A549 treated with AZD9567 at 1 μM for 4 hours (cell line): Measurements from ENCODE around the gene NOX1. TPM values are rescaled to one million over a fixed set of nuclear protein-coding genes. Genes with fewer than 3 reads are reported as not detected.

Experiments used
- total RNA-seq: library from RNA; stranded (reverse); fragments of 200-300 nt; extraction: Qiagen RNA extraction; gene quantifications from 5 replicates; pipeline ENCODE4 v1.2.3, GENCODE V29; 2022; ENCODE audit not compliant: insufficient read depth

The NOX1 gene
- total RNA-seq = 0.06 to 0.18 TPM (median 0.10 TPM) in 4 of 5 replicates, not detected in the other

DNA sequence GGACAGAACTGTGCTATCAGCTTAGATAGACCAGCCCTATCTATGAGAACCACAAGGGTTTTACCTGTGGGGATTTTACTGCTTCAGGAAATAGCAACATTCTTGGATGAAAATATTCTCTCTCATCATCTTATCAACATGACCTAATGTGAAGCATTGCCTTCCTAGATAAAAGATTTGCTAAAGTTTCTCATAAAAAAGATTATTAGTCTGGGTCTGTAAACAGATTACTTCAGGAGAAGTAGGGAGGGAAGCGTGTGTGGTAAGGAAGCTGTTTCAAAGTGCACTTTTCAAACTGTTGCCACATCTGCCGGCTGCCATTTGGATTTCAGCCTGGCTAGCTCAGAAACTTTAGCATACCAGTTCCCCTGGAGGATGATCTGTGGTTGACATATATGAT lies at the start of gene NOX1:
TSS of gene NOX1 (minus strand) at position 35 of the 400 bp plus-strand sequence. CDS start 220 bp downstream, outside the sequence.

DNA sequence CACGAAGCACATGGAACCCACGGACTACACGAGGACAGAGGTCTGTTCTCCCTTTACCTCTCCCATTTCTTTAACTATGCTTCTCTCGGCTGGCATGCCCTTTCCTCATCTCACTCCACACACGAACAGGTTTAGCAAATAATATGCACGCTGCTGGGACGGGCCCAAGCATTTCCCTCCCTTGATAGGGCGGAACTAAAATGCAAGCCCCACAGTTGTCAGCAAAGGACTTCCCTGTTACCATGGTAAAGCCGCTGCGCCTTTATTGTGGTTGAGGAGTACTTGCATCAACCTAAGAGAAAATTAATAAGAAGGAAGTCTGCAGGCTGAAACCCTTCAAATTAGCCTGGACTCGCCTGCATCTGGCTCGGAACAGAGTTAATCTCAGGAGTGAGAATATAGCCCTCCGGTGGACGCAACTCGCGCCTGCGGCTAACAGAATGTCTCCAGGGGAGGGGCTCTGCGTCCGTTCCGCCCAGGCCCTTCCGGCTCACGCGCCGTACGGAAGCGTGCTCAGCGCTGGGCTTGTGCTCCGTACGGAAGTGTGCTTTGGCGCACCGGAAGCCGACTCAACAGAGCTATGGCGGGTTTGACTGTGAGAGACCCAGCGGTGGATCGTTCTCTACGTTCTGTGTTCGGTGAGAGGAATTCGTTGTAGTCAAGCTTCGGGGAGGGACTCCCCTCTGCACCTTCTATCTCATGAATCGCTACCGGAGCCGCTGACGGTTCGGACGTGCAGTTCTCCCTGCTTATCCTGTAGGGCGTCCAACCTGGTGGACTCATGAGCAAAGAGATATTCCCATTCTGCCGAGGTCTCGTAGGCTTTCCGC lies 54.1 kb downstream of the NOX1 start, which contains the start of gene CSTF2:
TSS of gene CSTF2 (plus strand) at position 555 of the 830 bp plus-strand sequence. CDS start at position 581, 26 bp downstream.

Other genes starting within 250 kb of the NOX1 start
- 35.7 to 41.7 TPM (median 38.4 TPM) in 5 replicates for gene TSPAN6, start 237.6 kb downstream of the NOX1 start, total RNA-seq
- 2.4 to 3.1 TPM (median 3.0 TPM) in 5 replicates for gene SRPX2, start 230.2 kb downstream of the NOX1 start, total RNA-seq
- gene SYTL4, start 142.2 kb downstream of the NOX1 start, total RNA-seq = 0.82 to 3.0 TPM (median 2.2 TPM) in 5 replicates
- gene CSTF2, start 54.0 kb downstream of the NOX1 start, total RNA-seq = 30.7 to 37.9 TPM (median 31.8 TPM) in 5 replicates
- gene XKRX, start 54.6 kb upstream of the NOX1 start, total RNA-seq = 0.52 to 0.82 TPM (median 0.68 TPM) in 5 replicates
- gene ARL13A, start 95.3 kb upstream of the NOX1 start, total RNA-seq = 0.11 to 0.13 TPM in 2 of 5 replicates, not detected in the others
- 9.2 to 14.7 TPM (median 13.7 TPM) in 5 replicates for gene TRMT2B, start 177.8 kb upstream of the NOX1 start, total RNA-seq
- not detected in 5 replicates for gene TMEM35A, start 204.5 kb upstream of the NOX1 start, total RNA-seq
- gene CENPI, start 223.8 kb upstream of the NOX1 start, total RNA-seq = 9.5 to 23.0 TPM (median 13.1 TPM) in 5 replicates